SJSA1 (cell line): ENCODE results near the gene TK1. TPM values are rescaled to one million over a fixed set of nuclear protein-coding genes. Genes with fewer than 3 reads are reported as not detected.

ENCODE experiments used
- DNase-seq, 2 experiments: peaks; one replicate each; pipeline ENCODE4 v3.0.0-alpha.2; 2015 to 2020; ENCODE audit warnings: low spot score in 2 of 2, low read depth in 1 of 2
- H3K27ac ChIP-seq: fragments of 250-450 bp; sonication (Bioruptor Pico); 2 replicates; pipeline ENCODE4 v1.5.1; 2020; ENCODE audit warnings: mild to moderate bottlenecking, moderate library complexity
- H3K27me3 ChIP-seq: fragments of 250-450 bp; sonication (Bioruptor Pico); replicated peaks from 2 replicates; pipeline ENCODE4 v1.5.1; 2020; ENCODE audit warnings: mild to moderate bottlenecking, moderate library complexity
- H3K36me3 ChIP-seq: fragments of 250-450 bp; sonication (Bioruptor Pico); 2 replicates; pipeline ENCODE4 v1.5.1; 2020; ENCODE audit warnings: mild to moderate bottlenecking
- H3K4me1 ChIP-seq: fragments of 250-450 bp; sonication (Bioruptor Pico); replicated peaks from 2 replicates; pipeline ENCODE4 v1.6.1; 2021; ENCODE audit warnings: mild to moderate bottlenecking
- H3K4me3 ChIP-seq: fragments of 250-450 bp; sonication (Bioruptor Pico); 2 replicates; pipeline ENCODE4 v1.5.1; 2020; ENCODE audit warnings: mild to moderate bottlenecking
- H3K9me3 ChIP-seq: fragments of 250-450 bp; sonication (Bioruptor Pico); replicated peaks from 2 replicates; pipeline ENCODE4 v1.5.1; 2020; ENCODE audit warnings: mild to moderate bottlenecking
- total RNA-seq: library from RNA; depleted of rRNA; stranded (reverse); fragments of >200 nt; shearing (Covaris generic); gene quantifications from 2 replicates; pipeline ENCODE4 v1.2.3, GENCODE V29; 2014

Gene TK1
- total RNA-seq, 1 experiment from 2014 or later, result 456 TPM

- no peak for DNase-seq
- H3K9me3 ChIP-seq, result no peaks in the 10 kb centered on the region
- no peak overlapping the region for H3K27ac ChIP-seq
- no peaks in the 10 kb centered on the region for H3K27me3 ChIP-seq
- no peaks in the 10 kb centered on the region for H3K4me1 ChIP-seq
- H3K36me3 ChIP-seq, result peaks cover 3% of the 10 kb centered on the region; the same call in 1 of the 2 replicates
- H3K4me3 ChIP-seq, result no peak overlapping the region
Measured at GRCh38 chr17:78206298-78206697, 19.4 kb upstream of the TK1 start.

GRCh38 chr17:78205124-78205775 lies 18.4 kb upstream of the TK1 start:
- H3K4me1 ChIP-seq, result no peaks in the 10 kb centered on the region
- no peak for DNase-seq
- no peak overlapping the region for H3K4me3 ChIP-seq
- H3K36me3 ChIP-seq, result peaks cover 3% of the 10 kb centered on the region; the same call in 1 of the 2 replicates
- H3K27me3 ChIP-seq, result no peaks in the 10 kb centered on the region
- no peaks in the 10 kb centered on the region for H3K9me3 ChIP-seq
- H3K27ac ChIP-seq, result no peak overlapping the region

- Histone ChIP-seq H3K4me3 (no peak overlapping the region), H3K36me3 (peaks cover 3% of the 10 kb centered on the region; the same call in 1 of the 2 replicates), H3K27ac (no peak overlapping the region), H3K9me3 (no peaks in the 10 kb centered on the region), H3K27me3 (no peaks in the 10 kb centered on the region), H3K4me1 (peaks cover 2% of the 10 kb centered on the region)
- no peak for DNase-seq
Measured at GRCh38 chr17:78204387-78205123, 17.7 kb upstream of the TK1 start.

GRCh38 chr17:78202666-78203065 lies 15.8 kb upstream of the TK1 start:
- H3K9me3 ChIP-seq, result no peaks in the 10 kb centered on the region
- H3K36me3 ChIP-seq, result peaks cover 3% of the 10 kb centered on the region; the same call in 1 of the 2 replicates
- no peak overlapping the region for H3K4me3 ChIP-seq
- H3K4me1 ChIP-seq, result peaks cover 11% of the 10 kb centered on the region
- no peak overlapping the region for H3K27ac ChIP-seq
- H3K27me3 ChIP-seq, result no peaks in the 10 kb centered on the region
- DNase-seq, result no peak

GRCh38 chr17:78200451-78200850 lies 13.6 kb upstream of the TK1 start:
- Histone ChIP-seq H3K9me3 (no peaks in the 10 kb centered on the region), H3K27ac (no peak overlapping the region), H3K36me3 (peaks cover 8% of the 10 kb centered on the region; the same call in 1 of the 2 replicates), H3K4me3 (no peak overlapping the region), H3K27me3 (no peaks in the 10 kb centered on the region), H3K4me1 (peaks cover 11% of the 10 kb centered on the region)
- no peak for DNase-seq

GRCh38 chr17:78197147-78197832 lies 10.4 kb upstream of the TK1 start:
- no peaks in the 10 kb centered on the region for H3K27me3 ChIP-seq
- H3K27ac ChIP-seq, result no peak overlapping the region
- H3K36me3 ChIP-seq, result peaks cover 15% of the 10 kb centered on the region
- H3K9me3 ChIP-seq, result no peaks in the 10 kb centered on the region
- peaks cover 11% of the 10 kb centered on the region for H3K4me1 ChIP-seq
- no peak for DNase-seq
- no peak overlapping the region for H3K4me3 ChIP-seq

GRCh38 chr17:78196716-78197115 lies 9.9 kb upstream of the TK1 start:
- Histone ChIP-seq H3K4me3 (no peak overlapping the region), H3K27me3 (no peaks in the 10 kb centered on the region), H3K4me1 (peaks cover 11% of the 10 kb centered on the region), H3K27ac (no peak overlapping the region), H3K9me3 (no peaks in the 10 kb centered on the region), H3K36me3 (peaks cover 15% of the 10 kb centered on the region)
- no peak for DNase-seq

GRCh38 chr17:78185981-78186691 lies 716 bp downstream of the TK1 start:
- Histone ChIP-seq H3K27me3 (no peaks in the 10 kb centered on the region), H3K9me3 (no peaks in the 10 kb centered on the region), H3K27ac (peak overlapping the region; percentile 91), H3K4me1 (peaks cover 33% of the 10 kb centered on the region), H3K36me3 (peaks cover 52% of the 10 kb centered on the region), H3K4me3 (peak overlapping the region; percentile 73)
- DNase-seq, result peak in 1 of 2 experiments; percentile 87

- H3K9me3 ChIP-seq, result no peaks in the 10 kb centered on the region
- H3K4me3 ChIP-seq, result no peak overlapping the region
Measured at GRCh38 chr17:78184868-78185267, 2.0 kb downstream of the TK1 start.

GRCh38 chr17:78184351-78184750 lies 2.5 kb downstream of the TK1 start:
- Histone ChIP-seq H3K4me3 (no peak overlapping the region), H3K27me3 (no peaks in the 10 kb centered on the region), H3K9me3 (no peaks in the 10 kb centered on the region), H3K4me1 (peaks cover 48% of the 10 kb centered on the region), H3K36me3 (peaks cover 63% of the 10 kb centered on the region), H3K27ac (no peak overlapping the region)
- DNase-seq, result no peak

More at GRCh38 chr17:78184868-78185267, 2.0 kb downstream of the TK1 start:
- H3K4me1 ChIP-seq, result peaks cover 43% of the 10 kb centered on the region
- no peaks in the 10 kb centered on the region for H3K27me3 ChIP-seq
- H3K27ac ChIP-seq, result no peak overlapping the region
- DNase-seq, result no peak
- H3K36me3 ChIP-seq, result peaks cover 58% of the 10 kb centered on the region

- peaks cover 52% of the 10 kb centered on the region for H3K4me1 ChIP-seq
- no peak for DNase-seq
- H3K36me3 ChIP-seq, result peaks cover 67% of the 10 kb centered on the region
- H3K27ac ChIP-seq, result no peak overlapping the region
- no peaks in the 10 kb centered on the region for H3K27me3 ChIP-seq
- H3K9me3 ChIP-seq, result no peaks in the 10 kb centered on the region
- H3K4me3 ChIP-seq, result no peak overlapping the region
Measured at GRCh38 chr17:78183916-78184315, 2.9 kb downstream of the TK1 start.

- no peak for DNase-seq
- no peaks in the 10 kb centered on the region for H3K9me3 ChIP-seq
- H3K36me3 ChIP-seq, result peaks cover 81% of the 10 kb centered on the region
- H3K4me3 ChIP-seq, result no peak overlapping the region
- H3K27ac ChIP-seq, result no peak overlapping the region
- peaks cover 61% of the 10 kb centered on the region for H3K4me1 ChIP-seq
- H3K27me3 ChIP-seq, result no peaks in the 10 kb centered on the region
Measured at GRCh38 chr17:78182504-78182903, 4.3 kb downstream of the TK1 start.

- no peak overlapping the region for H3K4me3 ChIP-seq
- H3K9me3 ChIP-seq, result no peaks in the 10 kb centered on the region
- no peak for DNase-seq
- H3K27ac ChIP-seq, result peak overlapping the region; percentile 95
- H3K36me3 ChIP-seq, result peaks cover 92% of the 10 kb centered on the region
- peaks cover 52% of the 10 kb centered on the region for H3K4me1 ChIP-seq
- no peaks in the 10 kb centered on the region for H3K27me3 ChIP-seq
Measured at GRCh38 chr17:78180508-78180907, 6.3 kb downstream of the TK1 start.
